GM15510 (cell line): ENCODE data around the gene SRGAP1.

Experiments
- POLR2A ChIP-seq: IDR thresholded peaks from 3 replicates; pipeline ENCODE4 v1.6.1; 2011; ENCODE audit warnings: borderline replicate concordance; ENCODE audit not compliant: insufficient read length; ENCODE audit errors: extremely low read depth

The SRGAP1 gene

DNA sequence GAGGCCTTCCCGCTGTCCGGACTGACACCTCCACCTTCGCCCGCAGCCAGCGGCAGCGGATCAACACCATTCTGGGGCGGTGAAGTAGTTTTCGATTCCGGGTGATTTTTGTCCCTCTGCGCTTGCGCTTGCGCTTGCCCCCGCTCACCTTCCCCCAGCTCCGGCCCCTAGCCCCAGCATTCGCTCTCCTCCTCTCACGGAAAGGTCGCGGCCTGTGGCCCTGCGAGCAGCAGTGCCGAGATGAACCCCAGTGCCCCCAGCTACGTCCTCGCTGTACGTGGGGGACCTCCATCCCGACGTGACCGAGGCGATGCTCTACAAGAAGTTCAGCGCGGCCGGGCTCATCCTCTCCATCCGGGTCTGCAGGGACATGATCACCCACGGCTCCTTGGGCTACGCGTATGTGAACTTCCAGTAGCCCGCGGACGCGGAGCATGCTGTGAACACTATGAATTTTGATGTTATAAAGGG is 22.7 kb upstream of the SRGAP1 start:
- TF ChIP-seq POLR2A: no peak

DNA sequence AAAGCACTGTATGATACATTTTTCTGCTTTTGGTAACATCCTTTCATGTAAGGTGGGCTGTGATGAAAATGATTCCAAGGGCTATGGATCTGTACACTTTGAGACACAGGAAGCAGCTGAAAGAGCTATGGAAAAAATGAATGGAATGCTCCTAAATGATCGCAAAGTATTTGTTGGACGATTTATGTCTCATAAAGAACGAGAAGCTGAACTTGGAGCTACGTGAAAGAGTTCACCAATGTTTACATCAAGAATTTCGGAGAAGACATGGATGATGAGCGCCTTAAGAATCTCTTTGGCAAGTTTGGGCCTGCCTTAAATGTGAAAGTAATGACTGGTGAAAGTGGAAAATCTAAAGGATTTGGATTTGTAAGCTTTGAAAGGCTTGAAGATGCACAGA is 22.1 kb upstream of the SRGAP1 start:
- TF ChIP-seq POLR2A: no peak

DNA sequence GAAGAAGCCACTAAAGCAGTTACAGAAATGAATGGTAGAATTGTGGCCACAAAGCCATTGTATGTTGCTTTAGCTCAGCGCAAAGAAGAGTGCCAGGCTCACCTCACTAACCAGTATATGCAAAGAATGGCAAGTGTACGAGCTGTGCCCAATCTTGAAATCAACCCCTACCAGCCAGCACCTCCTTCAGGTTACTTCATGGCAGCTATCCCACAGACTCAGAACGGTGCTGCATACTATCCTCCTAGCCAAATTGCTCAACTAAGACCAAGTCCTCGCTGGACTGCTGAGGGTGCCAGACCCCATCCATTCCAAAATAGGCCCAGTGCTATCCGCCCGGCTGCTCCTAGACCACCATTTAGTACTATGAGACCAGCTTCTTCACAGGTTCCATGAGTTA is 21.5 kb upstream of the SRGAP1 start:
- TF ChIP-seq POLR2A: no peak

DNA sequence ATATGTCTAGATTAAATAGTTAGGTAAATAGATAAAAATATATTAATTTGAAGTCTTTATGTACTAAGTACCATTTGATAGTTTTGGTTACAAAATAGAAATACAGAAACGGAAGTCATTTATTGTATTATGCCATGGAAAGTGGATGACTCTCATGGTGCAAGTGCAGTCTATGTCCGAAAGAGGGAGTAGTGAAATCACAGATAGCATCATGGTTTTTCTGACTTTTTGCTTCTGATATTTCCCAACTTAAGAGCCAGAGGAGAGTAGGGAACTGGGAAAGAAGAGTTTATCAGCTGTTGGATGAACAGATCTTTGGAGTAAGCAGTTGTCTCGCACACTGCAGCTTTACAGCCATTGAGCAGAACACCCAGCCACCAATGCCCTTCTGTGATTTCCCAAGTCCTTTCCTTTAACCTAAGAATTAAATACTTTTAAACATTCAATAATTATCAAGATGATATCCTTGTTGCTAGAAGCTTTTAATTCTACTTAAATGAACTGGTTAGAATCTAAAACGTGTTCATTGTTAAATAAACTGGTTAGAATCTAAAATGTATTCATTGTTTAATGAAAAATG is 18.4 kb upstream of the SRGAP1 start:
- no peak for TF ChIP-seq POLR2A

DNA sequence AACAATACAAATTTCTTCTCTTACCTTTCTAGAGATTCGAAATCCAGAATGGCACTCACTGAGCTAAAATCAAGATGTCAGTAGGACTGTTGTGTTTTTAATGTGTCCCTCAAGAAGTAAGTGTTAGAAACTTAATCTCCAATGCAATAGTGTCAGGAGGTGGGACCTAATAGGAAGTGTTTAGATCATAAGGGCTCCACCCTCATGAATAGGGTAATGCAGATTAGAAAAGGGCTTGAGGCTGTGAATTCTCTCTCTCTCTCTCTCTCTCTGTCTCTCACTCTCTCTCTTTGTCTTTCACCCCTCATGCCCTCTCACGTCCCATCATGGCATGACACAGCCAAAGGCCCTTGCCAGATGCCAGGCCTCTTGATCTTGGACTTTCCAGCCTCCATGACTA is 15.6 kb upstream of the SRGAP1 start:
- TF ChIP-seq POLR2A: no peak

DNA sequence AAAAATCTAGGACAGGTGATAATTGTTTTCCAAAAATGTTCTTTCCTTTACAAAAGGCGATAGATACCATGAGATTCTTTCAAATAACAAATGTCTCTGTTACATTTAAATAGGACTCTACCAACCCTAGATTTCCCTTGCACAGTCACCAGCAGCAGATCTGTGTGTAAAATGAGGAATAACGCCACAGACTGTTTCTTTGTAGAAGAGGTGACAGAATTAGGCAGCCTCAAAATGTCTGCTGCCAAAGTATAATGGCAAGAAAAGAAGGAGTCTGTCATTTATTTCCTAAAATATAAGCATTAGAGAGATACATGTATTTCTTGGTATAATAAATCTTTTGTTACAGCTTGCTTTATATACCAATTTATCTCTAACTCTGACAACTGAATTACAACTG is 8.5 kb upstream of the SRGAP1 start:
- no peak for TF ChIP-seq POLR2A

DNA sequence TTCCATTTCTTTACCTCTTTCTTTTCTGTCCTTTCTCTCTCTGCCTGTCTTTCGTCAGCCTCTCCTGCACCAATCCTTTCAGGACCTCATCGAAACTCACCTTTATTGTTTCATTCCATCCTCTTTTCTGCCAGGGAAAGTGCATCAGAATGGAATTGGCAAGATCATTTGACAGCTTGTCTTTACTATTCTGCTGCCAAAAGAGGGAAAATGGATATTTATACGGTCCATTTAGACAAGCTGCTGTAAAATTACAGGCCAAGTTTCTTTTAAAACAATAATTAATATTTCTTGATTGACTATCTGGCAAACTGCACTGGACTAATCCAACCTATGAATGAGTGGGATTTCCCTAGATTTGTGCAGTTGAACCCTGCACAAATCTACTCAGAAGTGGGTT is 7.6 kb upstream of the SRGAP1 start:
- TF ChIP-seq POLR2A: no peak

DNA sequence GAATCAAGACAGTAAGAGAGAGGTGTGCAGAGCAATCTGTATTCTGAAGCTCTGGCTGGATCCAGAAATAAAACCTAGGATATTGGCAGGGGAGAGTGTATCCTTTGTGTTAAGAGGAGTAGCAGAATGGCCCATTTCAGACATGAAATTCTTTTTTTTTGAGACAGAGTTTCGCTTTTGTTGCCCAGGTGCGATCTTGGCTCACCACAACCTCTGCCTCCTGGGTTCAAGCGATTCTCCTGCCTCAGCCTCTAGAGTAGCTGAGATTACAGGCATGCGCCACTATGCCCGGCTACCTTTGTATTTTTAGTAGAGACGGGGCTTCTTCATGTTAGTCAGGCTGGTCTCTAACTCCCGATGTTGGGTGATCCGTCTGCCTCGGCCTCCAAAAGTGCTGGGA is 6.1 kb upstream of the SRGAP1 start:
- TF ChIP-seq POLR2A: no peak

DNA sequence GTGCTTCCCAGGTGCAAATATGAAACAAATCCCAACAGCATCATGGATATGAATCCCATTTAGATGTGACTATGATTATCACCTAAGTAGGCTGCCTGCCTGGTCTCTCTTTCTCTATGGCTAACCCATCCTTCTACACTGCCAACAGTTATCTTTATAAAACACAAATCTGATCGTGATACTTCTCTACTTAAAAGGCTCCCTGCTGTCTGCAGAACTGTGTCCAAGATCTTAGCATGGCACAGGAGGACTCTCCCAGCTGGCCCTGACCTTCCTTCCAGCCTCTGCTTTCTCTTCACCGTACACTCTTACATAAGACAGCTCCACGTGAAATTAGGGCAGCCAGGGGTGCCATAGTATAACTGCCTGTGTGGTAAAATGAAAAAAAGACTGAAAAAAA is 3.5 kb upstream of the SRGAP1 start:
- no peak for TF ChIP-seq POLR2A

DNA sequence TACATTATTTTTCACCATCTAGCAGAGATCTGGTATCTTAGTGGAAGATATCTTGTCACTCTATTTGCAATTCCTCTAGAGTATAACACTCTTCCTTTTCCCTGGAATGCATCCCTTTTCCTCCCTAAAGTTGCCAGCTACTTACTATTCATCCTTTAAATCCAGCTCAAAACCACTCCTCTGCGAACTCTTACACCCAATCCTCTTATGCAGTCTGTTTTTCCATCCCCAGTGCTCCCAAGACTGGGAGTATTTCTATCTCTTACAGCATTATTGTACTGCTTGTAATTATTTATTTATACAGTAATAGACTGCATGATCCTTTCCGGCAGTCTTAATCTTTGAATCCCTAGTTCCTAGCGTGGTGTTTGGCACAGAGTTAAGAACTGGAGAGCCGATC is 2.9 kb upstream of the SRGAP1 start:
- no peak for TF ChIP-seq POLR2A

DNA sequence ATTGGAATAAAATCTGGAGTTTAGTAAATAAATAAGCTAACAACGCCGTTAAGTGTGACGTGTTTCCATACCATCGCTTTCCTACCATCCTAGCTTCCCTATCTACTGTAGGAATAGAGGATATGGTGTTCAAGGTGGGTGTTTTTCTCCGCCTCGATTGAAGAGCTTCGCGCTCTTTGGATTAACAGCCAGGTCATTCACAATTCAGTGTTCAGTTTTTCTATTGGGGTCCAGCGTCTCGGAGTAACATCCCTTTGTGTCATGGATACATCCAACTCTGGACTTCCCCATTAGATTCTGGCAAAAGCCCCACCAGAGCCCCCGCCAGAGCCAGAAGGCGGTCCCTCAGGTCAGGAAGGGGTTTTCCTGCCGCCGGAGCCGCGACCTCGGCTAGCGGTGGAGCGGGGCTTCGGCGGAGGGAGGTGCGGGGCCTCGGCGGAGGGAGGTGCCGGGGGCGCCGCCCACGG is 1.2 kb upstream of the SRGAP1 start:
- no peak for TF ChIP-seq POLR2A

DNA sequence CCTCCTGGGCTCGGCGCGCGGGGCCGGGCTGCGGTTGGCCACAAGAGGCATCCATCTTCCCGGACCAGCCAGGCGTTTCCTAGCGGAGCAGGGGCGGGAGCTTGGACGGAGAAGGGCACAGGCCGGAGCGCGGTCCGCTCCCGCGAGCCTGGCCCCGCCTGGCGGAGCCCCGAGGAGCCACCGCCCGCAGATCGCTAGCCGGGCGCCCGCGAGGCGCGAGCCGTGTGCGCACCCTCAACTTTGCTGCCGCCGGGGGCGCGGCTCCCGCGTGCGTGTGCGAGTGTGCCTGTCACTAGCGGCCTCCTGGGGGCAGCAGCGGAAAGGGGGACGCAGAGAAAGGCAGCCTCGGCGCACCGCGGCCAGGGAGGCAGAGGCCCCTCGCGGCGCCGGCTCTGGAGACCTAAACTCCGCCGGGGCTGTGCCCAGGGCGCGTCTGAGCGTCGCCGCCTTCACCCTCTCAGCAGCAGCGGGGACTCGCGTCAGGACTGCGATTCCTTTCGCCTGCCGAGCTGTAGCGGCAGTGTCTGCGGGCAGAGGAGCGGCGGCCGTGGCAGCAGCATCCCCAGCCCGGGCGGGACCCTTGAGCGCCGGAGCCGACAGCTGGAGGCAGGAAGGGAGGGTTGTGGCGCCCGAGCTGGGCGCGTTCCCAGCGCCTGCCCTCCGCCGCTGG is 644 bp upstream of the SRGAP1 start:
- no peak for TF ChIP-seq POLR2A

DNA sequence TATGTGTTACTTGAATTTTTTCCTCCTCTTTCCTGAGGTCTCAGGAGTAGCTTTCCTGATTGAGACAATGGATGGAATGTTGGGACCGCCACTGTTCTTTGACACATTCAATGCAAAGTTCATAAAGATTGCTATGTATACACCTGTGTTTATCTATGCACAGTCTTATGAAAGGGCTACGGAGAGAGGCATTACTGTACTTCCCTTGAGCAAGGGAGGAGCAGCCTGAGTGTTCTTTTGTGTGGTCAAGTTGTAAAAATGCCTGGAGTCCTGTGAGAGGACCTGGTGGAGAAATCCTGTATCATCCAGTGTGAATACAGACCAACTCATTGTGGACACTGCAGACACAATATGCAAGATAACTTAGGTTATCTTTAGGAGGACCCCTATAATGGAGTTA is 1.2 kb downstream of the SRGAP1 start:
- TF ChIP-seq POLR2A: no peak

DNA sequence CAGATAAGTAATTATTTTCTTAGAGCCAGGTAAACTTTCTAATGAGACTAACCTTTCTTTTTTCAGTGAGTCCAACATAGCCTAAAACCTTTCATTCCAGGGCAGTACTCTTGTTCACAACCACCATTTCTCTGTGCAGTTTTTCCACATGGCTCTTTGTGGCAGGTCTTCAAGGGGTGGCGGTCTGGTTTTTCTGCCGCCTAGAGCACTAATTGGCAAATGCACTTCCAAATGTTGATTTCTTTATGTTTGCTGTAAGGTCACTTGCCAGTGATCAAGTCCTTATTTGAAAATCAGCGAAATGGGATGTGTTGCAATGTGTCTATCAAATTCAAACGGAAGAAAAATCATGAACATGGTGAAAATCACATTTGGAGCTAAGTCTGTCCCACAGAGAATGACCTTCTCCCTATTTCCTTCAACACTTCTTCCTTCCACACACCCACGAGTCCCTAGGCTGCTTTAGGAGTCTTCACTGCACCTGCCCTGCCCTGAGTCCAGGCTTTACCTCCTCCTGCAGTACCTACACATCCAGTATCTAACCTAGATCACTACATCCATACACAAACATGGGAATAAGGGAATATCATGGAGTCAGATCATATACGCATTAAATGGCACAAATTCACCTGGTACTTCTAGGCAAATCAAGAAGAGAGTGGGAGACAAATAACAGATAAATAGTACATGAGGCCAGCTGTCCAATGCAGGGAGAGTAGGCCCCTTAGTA is 1.9 kb downstream of the SRGAP1 start:
- TF ChIP-seq POLR2A: no peak

DNA sequence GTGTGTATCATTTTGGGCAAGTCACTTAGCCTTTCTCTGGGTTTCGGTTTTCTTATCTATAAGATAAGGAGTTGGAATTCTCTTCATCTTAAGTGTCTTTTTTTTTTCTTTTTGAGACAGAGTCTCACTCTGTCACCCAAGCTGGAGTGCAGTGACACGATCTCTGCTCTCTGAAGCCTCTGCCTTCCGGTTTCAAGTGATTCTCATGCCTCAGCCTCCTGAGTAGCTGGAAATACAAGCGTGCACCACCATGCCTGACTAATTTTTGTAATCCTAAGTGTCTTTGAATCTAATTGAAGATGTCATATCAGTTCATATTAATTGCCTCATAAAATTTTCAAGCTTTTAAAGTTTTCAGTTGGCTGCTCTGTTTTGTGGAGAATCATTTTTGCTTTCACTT is 4.0 kb downstream of the SRGAP1 start:
- no peak for TF ChIP-seq POLR2A
